HG03175 (cell line): ENCODE measurements around the gene KIF3B.
"Not testable (repeated sequence)": the region's sequence is repeated elsewhere in the genome, so short reads cannot be mapped to it uniquely, and the experiment has no call there.

Experiments used
- ATAC-seq: cut with Tn5 transposase; IDR thresholded peaks from one replicate; pipeline ENCODE4 v1.9.1; 2021; ENCODE audit warnings: mild to moderate bottlenecking, moderate library complexity; ENCODE audit not compliant: unreplicated experiment

The KIF3B gene

DNA sequence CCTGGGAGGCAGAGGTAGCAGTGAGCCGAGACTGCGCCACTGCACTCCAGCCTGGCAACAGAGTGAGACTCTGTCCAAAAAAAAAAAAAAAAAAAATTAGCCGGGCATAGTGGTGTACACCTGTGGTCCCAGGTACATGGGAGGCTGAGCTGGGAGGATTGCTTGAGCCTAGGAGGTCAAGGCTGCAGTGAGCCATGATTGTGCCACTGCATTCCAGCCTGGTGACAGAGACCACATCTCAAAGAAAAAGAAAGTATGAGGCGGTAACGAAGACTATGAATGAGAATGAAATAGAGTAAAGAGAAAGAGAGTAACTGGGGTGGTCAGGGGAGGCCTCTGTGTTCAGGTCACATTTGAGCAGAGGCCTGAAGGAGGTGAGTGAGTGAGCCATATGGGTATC lies 31.2 kb upstream of the KIF3B start:
- ATAC-seq, result not testable (repeated sequence)

DNA sequence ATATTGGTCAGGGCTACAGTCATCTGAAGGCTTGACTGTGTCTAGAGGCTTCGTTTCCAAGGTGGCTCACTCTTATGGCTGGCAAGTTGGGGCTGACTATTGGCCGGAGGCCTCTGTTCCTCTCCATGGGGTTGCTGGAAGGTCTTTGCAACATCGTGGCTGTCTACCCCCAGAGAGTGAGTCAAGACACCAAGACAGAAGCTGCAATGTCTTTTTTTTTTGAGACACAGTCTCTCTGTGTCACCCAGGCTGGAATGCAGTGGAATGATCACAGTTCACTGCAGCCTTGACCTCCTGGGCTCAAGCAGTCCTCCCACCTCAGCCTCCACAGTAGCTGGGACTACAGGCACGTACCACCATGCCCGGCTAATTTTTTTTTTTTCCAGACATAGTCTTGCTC lies 29.4 kb upstream of the KIF3B start:
- no peak for ATAC-seq

DNA sequence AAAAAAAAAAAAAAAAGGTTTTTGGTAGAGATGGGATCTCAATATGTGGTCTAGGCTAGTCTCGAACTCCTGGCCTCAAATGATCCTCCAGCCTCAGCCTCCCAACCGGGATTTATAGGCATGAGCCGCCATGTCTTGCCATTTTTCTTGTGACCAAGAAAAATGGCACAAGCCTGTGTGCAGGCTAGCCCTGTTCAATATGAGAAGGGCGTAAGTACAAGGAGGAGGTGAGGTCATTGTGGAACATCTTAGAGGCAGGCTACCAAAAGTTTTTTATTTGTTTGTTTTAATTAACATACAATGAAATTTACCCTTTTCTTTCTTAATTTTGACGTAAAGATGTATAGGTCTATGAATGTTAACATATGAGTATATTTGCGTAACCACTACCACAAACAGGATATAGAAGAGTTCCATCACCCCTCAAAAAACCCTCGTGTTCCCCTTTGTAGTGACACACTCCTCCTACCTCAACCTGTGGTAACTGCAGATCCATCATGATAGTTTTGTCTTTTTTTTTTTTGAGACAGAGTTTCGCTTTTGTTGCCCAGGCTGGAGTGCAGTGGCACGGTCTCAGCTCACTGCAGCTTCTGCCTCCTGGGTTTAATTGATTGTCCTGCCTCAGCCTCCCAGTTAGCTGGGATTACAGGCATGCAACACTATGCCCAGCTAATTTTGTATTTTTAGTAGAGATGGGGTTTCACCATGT lies 28.3 kb upstream of the KIF3B start:
- no peak for ATAC-seq

DNA sequence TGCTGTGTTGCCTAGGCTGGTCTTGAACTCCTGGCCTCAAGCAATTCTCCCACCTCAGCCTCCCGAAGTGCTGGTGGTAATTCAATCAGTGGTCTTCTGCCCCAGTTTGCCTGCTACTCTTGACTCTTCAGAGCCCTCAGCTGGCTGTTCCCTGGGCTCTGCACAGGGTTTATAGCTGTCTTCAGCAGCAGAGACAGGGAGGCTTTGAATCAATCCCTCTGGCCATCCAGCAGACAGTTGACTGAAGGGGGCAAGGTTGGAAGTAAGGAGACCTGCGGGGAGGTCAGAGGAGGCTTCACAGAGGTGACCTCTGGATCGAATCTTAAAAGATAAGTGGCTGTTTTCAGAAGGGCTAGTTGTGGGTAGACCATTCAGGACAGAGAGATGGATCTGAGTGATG lies 26.0 kb upstream of the KIF3B start:
- ATAC-seq, result no peak

GRCh38 chr20:32252189-32252588 lies 25.3 kb upstream of the KIF3B start:
- ATAC-seq, result no peak

DNA sequence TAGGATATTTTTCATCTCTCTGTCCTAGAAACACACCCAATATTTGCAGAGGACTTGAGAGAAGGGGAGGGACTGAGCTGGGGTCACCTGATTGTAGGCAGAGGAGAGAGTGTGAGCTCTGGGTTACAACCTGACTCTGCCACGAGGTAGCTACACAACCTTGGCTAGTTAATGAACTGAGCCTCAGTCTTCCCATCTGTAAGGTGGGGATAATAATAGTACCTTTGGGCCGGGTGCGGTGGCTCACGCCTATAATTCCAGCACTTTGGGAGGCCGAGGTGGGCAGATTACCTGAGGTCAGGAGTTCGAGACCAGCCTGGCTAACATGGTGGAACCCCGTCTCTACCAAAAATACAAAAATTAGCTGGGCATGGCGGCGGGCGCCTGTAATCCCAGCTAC lies 16.5 kb upstream of the KIF3B start:
- not testable (repeated sequence) for ATAC-seq

DNA sequence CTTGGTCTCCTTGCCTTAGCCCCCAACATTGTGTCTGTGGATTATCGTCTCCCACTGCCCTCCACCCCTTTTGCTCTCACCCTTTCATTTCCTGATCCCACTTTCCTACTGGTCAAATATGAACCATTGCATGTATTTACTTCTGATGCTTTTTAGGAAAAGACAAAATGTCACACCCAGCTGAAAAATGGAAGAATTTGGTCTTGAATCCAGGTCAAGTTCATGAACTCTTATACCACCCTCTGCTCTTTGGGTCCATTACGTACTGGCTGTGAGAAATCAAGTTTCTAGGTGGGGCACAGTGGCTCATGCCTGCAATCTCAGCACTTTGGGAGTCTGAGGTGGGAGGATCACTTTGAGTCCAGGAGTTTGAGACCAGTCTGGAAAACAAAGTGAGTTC lies 15.8 kb upstream of the KIF3B start:
- ATAC-seq, result no peak

DNA sequence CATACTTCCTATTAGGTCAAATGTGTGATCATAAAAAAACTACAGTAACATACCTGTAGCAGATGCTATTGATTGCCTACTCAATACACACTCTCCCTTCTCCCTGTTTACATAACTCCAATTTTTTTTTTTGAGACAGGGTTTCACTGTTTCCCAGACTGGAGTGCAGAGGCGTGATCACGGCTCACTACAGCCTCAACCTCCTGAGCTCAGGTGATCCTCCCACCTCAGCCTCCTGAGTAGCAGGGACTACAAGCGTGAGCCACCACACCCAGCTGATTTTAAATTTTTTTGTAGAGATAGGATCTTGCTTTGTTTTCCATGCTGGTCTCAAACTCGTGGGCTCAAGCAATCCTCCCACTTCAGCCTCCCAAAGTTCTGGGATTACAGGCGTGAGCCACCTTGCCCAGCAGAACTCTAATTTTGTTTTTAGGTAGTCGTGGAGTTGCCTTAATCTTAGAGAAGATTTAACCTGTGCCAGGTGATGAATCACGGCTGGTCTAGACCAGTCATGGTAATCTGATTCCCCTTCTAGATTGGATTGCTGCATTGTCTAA lies 14.0 kb upstream of the KIF3B start:
- ATAC-seq, result no peak

GRCh38 chr20:32271620-32272019 lies 5.8 kb upstream of the KIF3B start:
- ATAC-seq, result no peak

GRCh38 chr20:32274359-32274758 lies 3.1 kb upstream of the KIF3B start:
- ATAC-seq, result no peak

- not testable (repeated sequence) for ATAC-seq
These were observed 2.3 kb upstream of the KIF3B start for GRCh38 chr20:32275163-32275562.

DNA sequence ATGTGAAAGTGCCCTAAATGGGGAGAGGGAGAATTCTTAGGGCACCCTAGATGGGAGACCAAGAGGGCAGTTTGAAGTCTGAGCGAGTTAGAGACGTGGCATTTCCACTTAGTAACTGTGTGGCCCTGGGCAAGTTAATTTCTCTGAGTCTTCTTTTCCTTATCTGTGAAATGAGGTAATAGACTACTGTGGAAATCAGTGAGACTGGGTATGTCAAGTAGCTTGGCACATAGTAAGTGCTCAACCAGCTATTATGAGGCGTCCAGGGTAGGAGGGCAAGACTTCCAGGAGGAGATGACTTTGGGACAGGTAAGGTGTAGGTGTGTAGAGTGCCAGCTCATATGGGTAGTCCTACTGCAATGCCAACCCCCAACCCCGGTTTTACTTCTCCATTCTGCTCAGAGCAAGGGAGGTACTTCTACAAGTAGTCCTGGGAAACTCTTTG lies 770 bp downstream of the KIF3B start:
- ATAC-seq, result peak; percentile 79

- ATAC-seq, result no peak
These were observed 4.3 kb downstream of the KIF3B start for GRCh38 chr20:32281711-32282110.

- ATAC-seq, result no peak
These were observed 5.0 kb downstream of the KIF3B start for GRCh38 chr20:32282461-32282860.

DNA sequence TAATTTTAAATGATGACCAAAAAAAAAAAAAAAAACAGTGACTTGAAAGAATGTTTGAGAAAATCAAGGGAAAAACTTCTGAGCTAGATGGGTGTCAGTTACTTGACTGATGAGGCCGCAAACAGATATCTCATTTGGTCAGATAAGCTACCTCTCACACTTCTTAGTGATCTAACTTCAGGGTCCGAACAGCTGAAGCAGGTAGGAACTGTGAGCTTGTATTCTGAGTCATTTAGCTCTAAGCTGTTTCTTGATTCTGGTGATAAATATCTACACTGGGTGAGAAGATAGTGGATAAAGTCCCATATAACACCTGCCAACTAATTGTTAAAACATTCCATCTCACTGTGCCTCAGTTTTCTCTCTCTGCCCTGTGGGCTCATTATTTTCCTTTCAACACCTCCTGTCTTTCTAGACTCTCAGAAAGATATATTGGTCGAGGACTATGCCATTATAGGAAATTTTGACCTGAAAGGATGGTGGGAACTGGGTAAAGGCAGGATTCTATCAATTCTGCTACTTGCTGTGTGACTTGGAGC lies 7.7 kb downstream of the KIF3B start:
- peak; percentile 43 for ATAC-seq

GRCh38 chr20:32285621-32286371 lies 8.3 kb downstream of the KIF3B start:
- peak; percentile 69 for ATAC-seq

- no peak for ATAC-seq
These were observed 9.8 kb downstream of the KIF3B start for GRCh38 chr20:32287231-32287638.

- no peak for ATAC-seq
These were observed 10.9 kb downstream of the KIF3B start for GRCh38 chr20:32288225-32288849.

DNA sequence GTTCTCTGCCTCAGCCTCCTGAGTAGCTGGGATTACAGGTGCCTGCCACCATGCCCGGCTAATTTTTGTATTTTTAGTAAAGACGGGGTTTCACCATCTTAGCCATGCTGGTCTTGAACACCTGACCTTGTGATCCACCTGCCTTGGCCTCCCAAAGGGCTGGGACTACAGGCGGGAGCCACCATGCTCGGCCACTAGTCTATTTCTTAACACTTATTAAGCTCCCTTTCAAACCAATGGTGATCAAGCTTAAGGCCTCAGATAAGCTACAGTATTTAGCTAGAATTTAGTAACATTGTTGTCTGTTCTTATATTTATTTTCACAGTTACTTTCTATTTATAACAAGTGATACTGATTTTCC lies 11.8 kb downstream of the KIF3B start:
- not testable (repeated sequence) for ATAC-seq

GRCh38 chr20:32289661-32290431 lies 12.4 kb downstream of the KIF3B start:
- ATAC-seq, result no peak

DNA sequence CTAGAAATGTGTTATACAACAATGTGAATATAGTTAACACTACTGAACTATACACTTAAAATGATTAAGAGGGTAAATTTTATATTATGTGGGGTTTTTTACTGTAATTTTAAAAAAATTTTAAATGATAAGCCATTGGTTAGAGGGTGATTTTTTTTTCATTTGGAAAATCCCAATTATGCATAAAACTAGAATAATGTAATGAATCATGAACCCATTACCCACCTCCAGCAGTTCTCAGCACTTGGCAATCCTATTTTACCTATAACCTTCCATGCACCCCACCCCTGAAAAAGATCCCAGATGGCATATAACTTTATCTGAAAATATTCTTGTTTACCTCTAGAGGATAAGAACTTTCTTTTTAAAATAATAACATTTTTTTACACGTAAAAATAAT lies 13.7 kb downstream of the KIF3B start:
- no peak for ATAC-seq
